Small intestine (tissue), 7 donors: ENCODE results near the gene TOM1L2. TPM values are rescaled to one million over a fixed set of nuclear protein-coding genes. Genes with fewer than 3 reads are reported as not detected.

Source experiments
- DNase-seq, 2 donors: peaks; one replicate each; pipeline versions ENCODE4 v3.0.0 to v3.0.0-alpha.2; 2013
- FAIRE-seq: peaks from 2 replicates; lab custom pipeline; 2012; peaks lifted over from hg19 to GRCh38; lab: Jason Lieb, UNC
- H3K27ac ChIP-seq, 3 donors: one replicate each; pipeline ENCODE4 v1.5.1; 2013; ENCODE audit warnings: low read length in 2 of 3, mild to moderate bottlenecking in 2 of 3, control low read depth in 1 of 3, inconsistent platforms in 1 of 3, low read depth in 1 of 3, moderate library complexity in 1 of 3
- H3K27me3 ChIP-seq, 3 donors: one replicate each; pipeline ENCODE4 v1.6.1; 2013; ENCODE audit warnings: low read length in 3 of 3, inconsistent platforms in 1 of 3; ENCODE audit not compliant: control insufficient read depth in 3 of 3, insufficient read depth in 3 of 3
- H3K36me3 ChIP-seq, 3 donors: one replicate each; pipeline ENCODE4 v1.6.1; 2013; ENCODE audit warnings: low read length in 3 of 3, inconsistent platforms in 1 of 3, low read depth in 1 of 3, mild to moderate bottlenecking in 1 of 3, moderate library complexity in 1 of 3; ENCODE audit not compliant: control insufficient read depth in 3 of 3, insufficient read depth in 2 of 3
- H3K4me1 ChIP-seq, 3 donors: one replicate each; pipeline ENCODE4 v1.6.1; 2013; ENCODE audit warnings: low read length in 2 of 3, inconsistent platforms in 1 of 3, low read depth in 1 of 3, mild to moderate bottlenecking in 1 of 3, moderate library complexity in 1 of 3; ENCODE audit not compliant: control insufficient read depth in 3 of 3, insufficient read depth in 2 of 3
- H3K4me3 ChIP-seq, 3 donors: one replicate each; pipeline ENCODE4 v1.5.1; 2013; ENCODE audit warnings: low read length in 3 of 3, control low read depth in 1 of 3, inconsistent platforms in 1 of 3, low read depth in 1 of 3, mild to moderate bottlenecking in 1 of 3, moderate library complexity in 1 of 3
- H3K9me3 ChIP-seq, 2 donors: one replicate each; pipeline ENCODE4 v1.6.1; 2013; ENCODE audit warnings: low read depth in 1 of 2, low read length in 1 of 2; ENCODE audit not compliant: control insufficient read depth in 2 of 2, insufficient read depth in 1 of 2
- WGBS, 3 donors: extraction: QIAGEN DNeasy Blood & Tissue Kit; methylation state at CpG; one replicate each; pipeline ENCODE4 v1.1.7; 2013; 5-methylcytosine and 5-hydroxymethylcytosine counted together
- polyA plus RNA-seq, 4 donors: library from polyadenylated mRNA; stranded (reverse) in 3 of 4; unstranded in 1 of 4; fragments of 200-250 nt in 3 of 4; fragments of 120-200 nt in 1 of 4; gene quantifications; one replicate each; pipeline versions ENCODE4 v1.2.1 to v1.2.3, GENCODE V29; 2013
- donor health status: healthy with polysubstance abuse.
- donor health status: control.
- donor health status: control.
- donor health status: Bipolar disorder and iron deficiency.
- donor health status: healthy.

Gene TOM1L2
- polyA plus RNA-seq, 4 donors = 14.3 to 26.6 (median 24.7) TPM

DNA sequence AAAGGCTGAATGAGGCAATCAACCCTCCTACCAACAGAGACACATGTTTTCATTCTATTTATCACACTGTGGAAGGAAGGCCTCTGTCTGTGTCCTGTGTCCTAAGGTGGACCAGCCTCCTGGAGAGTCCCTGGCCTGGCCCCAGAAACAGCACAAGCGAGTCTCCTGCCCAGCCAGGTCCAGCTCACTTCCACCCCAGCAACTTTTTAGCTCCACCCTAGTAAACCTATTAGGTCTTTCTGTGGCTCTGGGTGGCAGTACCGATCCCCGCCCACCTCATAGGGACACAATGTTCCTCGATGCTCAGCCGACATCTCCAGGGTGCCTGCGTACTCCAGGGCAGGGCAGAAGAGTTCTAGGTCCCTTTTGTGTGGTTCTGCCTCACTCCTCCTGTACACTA, 11.2 kb upstream of the TOM1L2 start:
- Histone ChIP-seq H3K36me3 (no peaks in the 10 kb centered on the region), H3K4me1 (no peaks in the 10 kb centered on the region), H3K4me3 (no peak overlapping the region), H3K27me3 (no peaks in the 10 kb centered on the region), H3K9me3 (no peaks in the 10 kb centered on the region), H3K27ac (no peak overlapping the region)
- 74 to 87% (median 84%) methylated on average over 6 of the region's 6 CpGs for WGBS, 3 donors
- DNase-seq = no peak
- no peak for FAIRE-seq

DNA sequence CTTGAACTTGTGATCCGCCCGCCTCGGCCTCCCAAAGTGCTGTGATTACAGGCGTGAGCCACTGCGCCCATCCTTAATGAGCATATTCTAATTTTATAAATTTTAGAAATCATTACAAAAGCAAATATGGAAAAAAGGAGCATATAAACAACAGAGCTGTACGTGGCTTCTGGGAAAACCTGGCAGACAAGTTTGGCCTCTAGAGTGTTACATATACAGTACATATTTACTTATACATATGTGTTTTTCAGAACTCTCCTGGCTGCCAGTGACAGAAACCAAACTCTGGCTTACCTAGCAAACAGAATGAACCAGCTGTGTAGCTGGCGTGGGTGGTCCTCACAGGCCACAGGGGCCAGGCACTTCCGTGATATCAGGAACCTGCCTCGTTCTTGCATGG, 10.6 kb upstream of the TOM1L2 start:
- Histone ChIP-seq H3K36me3 (no peaks in the 10 kb centered on the region), H3K4me3 (no peak overlapping the region), H3K9me3 (no peaks in the 10 kb centered on the region), H3K4me1 (no peaks in the 10 kb centered on the region), H3K27me3 (no peaks in the 10 kb centered on the region), H3K27ac (no peak overlapping the region)
- 87 to 93% (median 91%) methylated on average over 9 of the region's 9 CpGs for WGBS, 3 donors
- no peak for FAIRE-seq
- DNase-seq = no peak

DNA sequence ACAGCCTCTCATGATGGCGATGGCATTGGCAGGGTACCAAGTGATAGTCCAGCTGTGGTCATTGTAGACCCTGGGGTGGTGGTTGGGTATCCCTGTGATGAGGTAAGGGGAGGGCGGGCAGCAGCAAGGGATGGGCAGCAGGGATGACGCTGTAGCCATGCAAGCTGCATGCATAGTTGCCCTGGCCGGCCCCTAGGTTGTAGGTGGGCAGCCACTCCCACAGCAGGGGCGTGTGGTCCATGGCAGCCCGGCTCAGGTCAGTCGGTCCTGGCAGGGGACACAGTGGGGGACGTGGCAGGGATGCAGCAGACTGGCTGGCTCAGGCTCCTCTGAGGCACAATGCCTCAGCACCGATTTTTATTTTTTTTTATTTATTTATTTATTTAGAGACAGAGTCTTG, 9.1 kb upstream of the TOM1L2 start:
- Histone ChIP-seq H3K9me3 (no peaks in the 10 kb centered on the region), H3K36me3 (no peaks in the 10 kb centered on the region), H3K4me1 (no peaks in the 10 kb centered on the region), H3K4me3 (no peak overlapping the region), H3K27me3 (no peaks in the 10 kb centered on the region), H3K27ac (no peak overlapping the region)
- FAIRE-seq = no peak
- WGBS, 3 donors = 74 to 90% (median 89%) methylated on average over 9 of the region's 9 CpGs
- no peak for DNase-seq

DNA sequence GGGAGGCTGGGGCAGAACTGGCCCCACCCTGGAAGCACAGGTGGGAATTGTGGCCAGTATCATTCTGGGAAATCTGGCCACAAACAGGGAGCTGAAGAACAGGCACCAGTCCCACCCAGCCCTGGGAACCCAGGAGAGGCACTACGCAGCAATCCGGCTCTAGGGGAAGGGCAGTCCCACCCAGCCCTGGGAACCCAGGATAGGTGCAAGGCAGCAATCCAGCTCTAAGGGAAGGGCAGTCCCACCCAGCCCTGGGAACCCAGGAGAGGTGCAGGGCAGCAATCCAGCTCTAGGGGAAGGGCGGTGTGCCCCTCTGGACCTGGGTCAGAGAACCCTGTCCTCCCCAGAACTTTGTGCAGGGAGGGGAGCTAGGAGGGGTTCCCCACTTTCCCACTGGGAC, 7.6 kb upstream of the TOM1L2 start:
- WGBS, 3 donors = 51 to 74% (median 69%) methylated on average over 3 of the region's 3 CpGs
- FAIRE-seq = no peak
- Histone ChIP-seq H3K27me3 (no peaks in the 10 kb centered on the region), H3K36me3 (no peaks in the 10 kb centered on the region), H3K9me3 (no peaks in the 10 kb centered on the region), H3K4me3 (no peak overlapping the region), H3K27ac (no peak overlapping the region), H3K4me1 (no peaks in the 10 kb centered on the region)
- DNase-seq = peak in 1 of 2 donors; percentile 16

DNA sequence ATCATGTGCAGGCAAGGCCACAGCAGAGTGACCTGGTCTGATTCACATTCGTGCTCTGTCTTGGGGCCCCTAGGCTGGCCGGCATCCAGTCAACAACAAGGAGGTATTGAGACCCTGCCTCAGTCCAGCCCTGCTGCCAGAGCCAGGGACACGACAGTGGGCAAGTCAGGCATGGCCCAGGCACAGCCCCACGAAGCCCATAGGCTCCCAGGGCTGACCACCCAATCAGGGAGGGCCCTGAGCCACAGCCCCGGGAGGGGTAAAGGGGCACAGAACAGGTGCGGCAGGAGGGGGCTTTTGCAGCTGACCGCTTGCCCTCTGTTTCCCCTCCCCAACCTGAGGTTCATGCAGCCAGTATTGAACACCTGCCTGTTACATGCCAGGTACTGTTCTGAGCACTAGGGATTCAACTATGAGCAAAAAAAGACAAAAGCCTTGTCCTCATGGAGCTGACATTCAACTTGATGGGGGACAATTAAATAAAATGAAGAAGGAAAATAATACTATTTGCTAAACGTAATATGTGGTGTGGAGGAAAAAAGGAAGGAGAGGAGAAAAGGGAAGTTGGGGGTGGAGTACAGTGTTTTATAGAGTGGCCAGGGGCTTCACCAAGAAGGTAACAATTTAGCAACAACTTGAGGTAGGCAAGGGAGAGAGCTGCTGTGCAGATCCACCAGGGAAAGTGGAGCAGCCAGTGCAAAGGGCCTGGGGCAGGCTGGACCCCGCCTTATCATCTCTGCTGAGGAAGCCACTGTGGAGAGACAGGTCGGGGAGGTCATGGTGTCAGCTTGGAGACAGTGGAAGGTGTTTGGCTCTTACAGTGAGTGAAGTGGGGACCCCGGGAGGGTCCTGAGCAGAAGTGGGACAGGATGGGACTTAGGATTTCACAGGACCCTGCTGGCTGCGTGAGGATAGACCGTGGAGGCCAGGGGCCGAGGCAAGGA, 6.6 kb upstream of the TOM1L2 start:
- H3K27ac ChIP-seq = no peak overlapping the region
- WGBS, 3 donors = 80 to 86% (median 84%) methylated on average over 14 of the region's 14 CpGs
- no peaks in the 10 kb centered on the region for H3K9me3 ChIP-seq
- DNase-seq (no peak), FAIRE-seq (no peak)
- no peaks in the 10 kb centered on the region for H3K36me3 ChIP-seq
- H3K27me3 ChIP-seq = no peaks in the 10 kb centered on the region
- no peak overlapping the region for H3K4me3 ChIP-seq
- H3K4me1 ChIP-seq = no peaks in the 10 kb centered on the region

DNA sequence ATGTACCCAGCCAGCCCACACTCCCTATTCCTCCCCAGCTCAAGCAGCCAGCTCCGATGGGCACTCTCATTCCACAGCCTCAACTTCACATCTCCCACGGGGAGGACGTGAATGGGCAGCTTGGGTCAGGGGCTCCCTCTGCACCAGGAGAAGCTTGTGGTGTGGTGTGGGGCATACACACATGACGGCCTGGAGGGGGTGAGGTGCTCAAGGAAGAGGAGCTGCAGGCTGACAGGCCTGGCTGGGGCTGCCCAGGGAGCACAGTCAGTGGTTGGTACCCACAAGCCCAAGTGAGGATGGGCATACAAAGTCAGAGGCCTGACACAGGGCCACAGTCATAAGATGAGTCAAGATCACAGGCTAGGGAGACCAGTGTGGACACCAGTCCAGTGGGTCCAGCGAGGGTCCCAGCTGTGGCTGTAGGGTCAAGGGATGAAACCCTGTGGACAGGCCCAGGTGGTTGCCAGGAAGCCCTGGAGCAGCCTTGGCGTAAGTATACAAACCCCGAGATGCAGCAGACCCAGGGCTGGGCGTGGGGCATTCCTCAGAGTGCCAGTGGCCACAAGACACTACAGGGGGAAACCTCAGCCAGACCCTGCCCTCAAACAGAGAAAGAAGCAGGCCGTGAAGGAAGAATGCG, 4.9 kb upstream of the TOM1L2 start:
- Histone ChIP-seq H3K27me3 (no peaks in the 10 kb centered on the region), H3K9me3 (no peaks in the 10 kb centered on the region), H3K4me1 (peaks cover 0 to 4% (median 0%) of the 10 kb centered on the region in 3 donors), H3K4me3 (no peak overlapping the region), H3K36me3 (no peaks in the 10 kb centered on the region), H3K27ac (no peak overlapping the region)
- DNase-seq = no peak
- WGBS, 3 donors = 83 to 88% (median 87%) methylated on average over 10 of the region's 10 CpGs
- no peak for FAIRE-seq

DNA sequence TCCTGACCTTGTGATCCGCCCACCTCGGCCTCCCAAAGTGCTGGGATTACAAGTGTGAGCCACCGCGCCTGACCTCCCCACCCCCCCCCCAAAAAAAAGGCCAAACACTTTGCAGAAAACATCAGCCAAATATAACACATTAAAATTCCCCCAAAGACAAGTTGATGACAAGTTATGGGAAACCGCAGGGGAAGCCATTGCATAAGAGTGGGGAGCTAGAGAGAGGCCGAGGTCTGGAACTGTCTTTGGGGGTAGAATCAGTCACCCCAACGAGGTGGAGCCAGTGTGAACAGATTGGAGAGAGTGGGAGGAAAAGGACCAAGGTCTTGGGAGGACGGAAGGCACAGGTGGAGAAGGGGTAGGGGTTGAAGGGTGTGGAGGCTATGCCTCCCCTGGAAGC, 3.2 kb upstream of the TOM1L2 start:
- no peaks in the 10 kb centered on the region for H3K36me3 ChIP-seq
- H3K4me1 ChIP-seq = peaks cover 5 to 12% (median 11%) of the 10 kb centered on the region in 3 donors
- H3K9me3 ChIP-seq = no peaks in the 10 kb centered on the region
- H3K27ac ChIP-seq = no peak overlapping the region
- WGBS, 3 donors = 74 to 78% (median 77%) methylated on average over 8 of the region's 8 CpGs
- DNase-seq (no peak), FAIRE-seq (no peak)
- no peak overlapping the region for H3K4me3 ChIP-seq
- H3K27me3 ChIP-seq = no peaks in the 10 kb centered on the region

DNA sequence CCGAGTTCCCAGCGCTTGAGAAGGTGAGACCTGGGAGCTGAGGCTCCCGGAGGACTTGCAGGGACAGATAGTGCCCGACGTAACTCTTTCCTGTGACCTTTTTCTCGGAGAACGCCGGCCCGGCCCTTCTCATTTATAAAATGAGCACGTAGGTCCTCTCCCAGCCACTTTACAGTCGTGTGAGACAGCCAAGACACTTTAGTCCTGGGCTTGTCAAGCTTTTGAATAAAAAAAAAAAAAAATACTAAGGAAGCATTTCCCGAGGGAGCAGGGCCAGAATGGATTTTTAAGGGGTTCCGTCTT, 703 bp upstream of the TOM1L2 start:
- WGBS, 3 donors = 3% methylated on average over 13 of the region's 13 CpGs
- no peak for DNase-seq
- Histone ChIP-seq H3K9me3 (no peaks in the 10 kb centered on the region), H3K27ac (peak overlapping the region in 2 of 3 donors; percentile 5 to 40), H3K36me3 (no peaks in the 10 kb centered on the region), H3K27me3 (no peaks in the 10 kb centered on the region), H3K4me1 (peaks cover 5 to 14% (median 12%) of the 10 kb centered on the region in 3 donors), H3K4me3 (peak overlapping the region in 2 of 3 donors; percentile 15 to 58)
- no peak for FAIRE-seq
